GM13976 (cell line): ENCODE data around the gene INHBE.
A peak's percentile ranks its signal among the peaks of the same experiment; 100 is the strongest.

ENCODE experiments used
- DNase-seq: peaks from one replicate; pipeline ENCODE4 v3.0.0; 2012; ENCODE audit warnings: low spot score
- CTCF ChIP-seq: IDR thresholded peaks from 2 replicates; pipeline ENCODE4 v1.5.1; 2012; ENCODE audit warnings: borderline replicate concordance, mild to moderate bottlenecking; ENCODE audit not compliant: insufficient read depth; ENCODE audit errors: extremely low read depth, missing control alignments, control extremely low read depth
- in situ Hi-C: fragments of 300-500 bp; cut with MboI; formaldehyde crosslinking; loops from one replicate; pipeline ENCODE4 v1.12.0; 2022; ENCODE audit warnings: low sequenced_read_pairs, mixed read lengths, inconsistent platforms; ENCODE audit not compliant: unreplicated experiment

Gene INHBE

GRCh38 chr12:57451233-57451778 lies 3.8 kb upstream of the INHBE start:
- no peak for DNase-seq
- no peak for TF ChIP-seq CTCF
- in situ Hi-C loops = loop anchor here (10.0 kb wide), 1 partner anchor 167 kb away; no protein-coding TSS in a partner anchor

GRCh38 chr12:57452181-57452936 lies 2.7 kb upstream of the INHBE start:
- no peak for TF ChIP-seq CTCF
- DNase-seq = peak; percentile 51
- in situ Hi-C loops = loop anchor here (10.0 kb wide), 1 partner anchor 168 kb away; no protein-coding TSS in a partner anchor

GRCh38 chr12:57452937-57453509 lies 2.1 kb upstream of the INHBE start:
- DNase-seq = peak; percentile 69
- TF ChIP-seq CTCF = peak; percentile 92
- in situ Hi-C loops = loop anchor here (10.0 kb wide), 1 partner anchor 168 kb away; no protein-coding TSS in a partner anchor

- TF ChIP-seq CTCF = no peak
- in situ Hi-C loops = loop anchor here (10.0 kb wide), 1 partner anchor 169 kb away; no protein-coding TSS in a partner anchor
- no peak for DNase-seq
These were observed 918 bp upstream of the INHBE start for GRCh38 chr12:57454213-57454565.

- no peak for DNase-seq
- in situ Hi-C loops = loop anchor here (10.0 kb wide), 1 partner anchor 171 kb away; no protein-coding TSS in a partner anchor
These were observed 452 bp downstream of the INHBE start for GRCh38 chr12:57455374-57456144.

More at GRCh38 chr12:57455374-57456144, 452 bp downstream of the INHBE start:
- TF ChIP-seq CTCF = no peak
